Keratinocyte (primary cell): Measurements from ENCODE around the gene PRKN. TPM values are rescaled to one million over a fixed set of nuclear protein-coding genes. Genes with fewer than 3 reads are reported as not detected.

Experiments
- DNase-seq: peaks from one replicate; pipeline ENCODE4 v3.0.0-alpha.2; 2011; ENCODE audit warnings: low read depth, missing footprints, low spot score
- FAIRE-seq: peaks from 2 replicates; lab custom pipeline; 2011; peaks lifted over from hg19 to GRCh38; lab: Jason Lieb, UNC
- H2AFZ ChIP-seq: 2 replicates; pipeline ENCODE4 v1.6.0; 2012; ENCODE audit warnings: low read length, control low read depth, inconsistent platforms; ENCODE audit not compliant: control insufficient read depth
- H3K27ac ChIP-seq: 2 replicates; pipeline ENCODE4 v1.5.1; 2011; ENCODE audit warnings: low read length; ENCODE audit not compliant: control insufficient read depth, insufficient read depth
- H3K27me3 ChIP-seq: 3 replicates; pipeline ENCODE4 v1.6.0; 2011; ENCODE audit warnings: low read length; ENCODE audit not compliant: control insufficient read depth, insufficient read depth; ENCODE audit errors: extremely low read depth
- H3K36me3 ChIP-seq, 2 experiments: 2 replicates in 1 of 2; 3 replicates in 1 of 2; pipeline ENCODE4 v1.5.1; 2011; ENCODE audit warnings: low read length in 2 of 2, mild to moderate bottlenecking in 1 of 2; ENCODE audit not compliant: control insufficient read depth in 2 of 2, insufficient read depth in 2 of 2; ENCODE audit errors: extremely low read depth in 1 of 2
- H3K4me1 ChIP-seq: 3 replicates; pipeline ENCODE4 v1.5.1; 2011; ENCODE audit warnings: low read length; ENCODE audit not compliant: control insufficient read depth, insufficient read depth; ENCODE audit errors: extremely low read depth
- H3K4me2 ChIP-seq: 3 replicates; pipeline ENCODE4 v1.6.0; 2011; ENCODE audit warnings: low read depth, low read length; ENCODE audit not compliant: control insufficient read depth, insufficient read depth; ENCODE audit errors: extremely low read depth
- H3K4me3 ChIP-seq, 3 experiments: fragments of 200-600 bp in 1 of 3; sonication (generic) in 1 of 3; 2 replicates in 2 of 3; 3 replicates in 1 of 3; pipeline ENCODE4 v1.5.1; 2011 to 2016; ENCODE audit warnings: low read length in 3 of 3, mild to moderate bottlenecking in 3 of 3, control low read depth in 2 of 3, inconsistent platforms in 1 of 3, low read depth in 1 of 3, mixed read lengths in 1 of 3, mixed run types in 1 of 3, moderate library complexity in 1 of 3; ENCODE audit not compliant: control insufficient read depth in 2 of 3, insufficient read depth in 2 of 3; ENCODE audit errors: extremely low read depth in 1 of 3
- H3K79me2 ChIP-seq: 2 replicates; pipeline ENCODE4 v1.6.0; 2012; ENCODE audit warnings: low read length; ENCODE audit not compliant: control insufficient read depth, insufficient read depth
- H3K9ac ChIP-seq: 3 replicates; pipeline ENCODE4 v1.6.0; 2011; ENCODE audit warnings: low read length; ENCODE audit not compliant: control insufficient read depth, insufficient read depth; ENCODE audit errors: extremely low read depth
- H3K9me1 ChIP-seq: 3 replicates; pipeline ENCODE4 v1.6.0; 2011; ENCODE audit warnings: low read length; ENCODE audit not compliant: control insufficient read depth, insufficient read depth; ENCODE audit errors: extremely low read depth
- H3K9me3 ChIP-seq: 2 replicates; pipeline ENCODE4 v1.5.1; 2012; ENCODE audit warnings: low read depth, low read length; ENCODE audit not compliant: control insufficient read depth
- H4K20me1 ChIP-seq: 3 replicates; pipeline ENCODE4 v1.6.0; 2011; ENCODE audit warnings: low read length; ENCODE audit not compliant: control insufficient read depth, insufficient read depth; ENCODE audit errors: extremely low read depth
- EZH2 ChIP-seq: IDR thresholded peaks from one replicate; pipeline ENCODE4 v1.6.1; 2012; ENCODE audit warnings: inconsistent platforms, mild to moderate bottlenecking, low read length, moderate library complexity
- dilution Hi-C: fragments of 300-500 bp; cut with MboI; formaldehyde crosslinking; loops from one replicate; pipeline ENCODE4 v1.7.0; 2020; ENCODE audit warnings: low sequenced_read_pairs; ENCODE audit not compliant: extremely low pct_ligation_motif_present
- polyA plus RNA-seq, 5 experiments: library from polyadenylated mRNA; depleted of rRNA in 3 of 5; stranded (reverse) in 3 of 5; stranded (forward) in 1 of 5; unstranded in 1 of 5; fragments of >200 nt; gene quantifications; 1 replicate in 1 of 5; 2 replicates in 3 of 5; 3 replicates in 1 of 5; pipeline versions ENCODE4 v1.2.1 to v1.2.3, GENCODE V29; 2011 to 2012; ENCODE audit warnings: missing spikeins in 2 of 5, low read depth in 1 of 5, low replicate concordance in 1 of 5
- TF ChIP-seq, protein P1 (sequence below), 3 experiments: IDR thresholded peaks in 1 of 3; conservative IDR thresholded peaks in 1 of 3; optimal IDR thresholded peaks in 1 of 3; 2 replicates in 2 of 3; 3 replicates in 1 of 3; pipeline versions ENCODE3 to v1.5.1; 2011; ENCODE audit warnings: low read length in 3 of 3, mild to moderate bottlenecking in 3 of 3, moderate library complexity in 2 of 3, control low read depth in 1 of 3, inconsistent platforms in 1 of 3; ENCODE audit not compliant: insufficient read depth in 2 of 3; ENCODE audit errors: extremely low read depth in 1 of 3

Gene PRKN
- polyA plus RNA-seq, 1 donor (not counting 4 experiments of a cell fraction or from before 2014, with no cell fraction given), result 0.67 TPM

DNA sequence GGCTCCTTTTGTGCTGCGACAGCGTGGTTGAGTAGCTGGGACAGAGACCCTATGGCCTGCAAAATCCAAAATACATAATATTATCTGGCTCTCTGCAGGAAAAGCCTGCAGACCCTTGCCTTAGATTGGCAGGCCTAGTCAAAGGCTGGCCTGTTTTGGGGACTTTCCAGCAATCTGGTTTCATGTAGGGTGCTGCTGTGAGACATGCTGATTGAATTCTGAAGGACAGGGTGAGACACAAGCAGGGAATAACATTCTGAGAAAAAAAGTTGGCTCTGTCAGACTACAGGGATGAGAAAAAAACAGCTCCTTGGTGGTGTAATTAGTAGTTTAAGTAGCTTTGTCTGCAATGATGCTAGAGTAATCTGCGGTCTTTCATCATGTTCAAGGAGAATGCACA, 1051.0 kb downstream of the PRKN start:
- no peaks in the 10 kb centered on the region for H3K4me1 ChIP-seq
- H3K9me3 ChIP-seq, result no peaks in the 10 kb centered on the region
- no peak for TF ChIP-seq EZH2
- TF ChIP-seq, protein P1, sequence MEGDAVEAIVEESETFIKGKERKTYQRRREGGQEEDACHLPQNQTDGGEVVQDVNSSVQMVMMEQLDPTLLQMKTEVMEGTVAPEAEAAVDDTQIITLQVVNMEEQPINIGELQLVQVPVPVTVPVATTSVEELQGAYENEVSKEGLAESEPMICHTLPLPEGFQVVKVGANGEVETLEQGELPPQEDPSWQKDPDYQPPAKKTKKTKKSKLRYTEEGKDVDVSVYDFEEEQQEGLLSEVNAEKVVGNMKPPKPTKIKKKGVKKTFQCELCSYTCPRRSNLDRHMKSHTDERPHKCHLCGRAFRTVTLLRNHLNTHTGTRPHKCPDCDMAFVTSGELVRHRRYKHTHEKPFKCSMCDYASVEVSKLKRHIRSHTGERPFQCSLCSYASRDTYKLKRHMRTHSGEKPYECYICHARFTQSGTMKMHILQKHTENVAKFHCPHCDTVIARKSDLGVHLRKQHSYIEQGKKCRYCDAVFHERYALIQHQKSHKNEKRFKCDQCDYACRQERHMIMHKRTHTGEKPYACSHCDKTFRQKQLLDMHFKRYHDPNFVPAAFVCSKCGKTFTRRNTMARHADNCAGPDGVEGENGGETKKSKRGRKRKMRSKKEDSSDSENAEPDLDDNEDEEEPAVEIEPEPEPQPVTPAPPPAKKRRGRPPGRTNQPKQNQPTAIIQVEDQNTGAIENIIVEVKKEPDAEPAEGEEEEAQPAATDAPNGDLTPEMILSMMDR (optimal IDR thresholded peaks at IDR 0.05 in 1 of 3, IDR thresholded peaks at IDR 0.05 in 1 of 3, conservative IDR thresholded peaks at IDR 0.05 in 1 of 3; ENCODE audit: extremely low read depth in 1 of 3, insufficient read depth in 2 of 3, low read length in 3 of 3), result no peak
- no peaks in the 10 kb centered on the region for H3K9me1 ChIP-seq
- H3K27me3 ChIP-seq, result no peaks in the 10 kb centered on the region
- H3K4me2 ChIP-seq, result no peak overlapping the region
- DNase-seq (no peak), FAIRE-seq (no peak)
- no peak overlapping the region for H3K4me3 ChIP-seq
- no peaks in the 10 kb centered on the region for H3K36me3 ChIP-seq
- H3K27ac ChIP-seq, result no peak overlapping the region
- no peaks in the 10 kb centered on the region for H4K20me1 ChIP-seq
- H3K9ac ChIP-seq, result no peak overlapping the region
- no peaks in the 10 kb centered on the region for H3K79me2 ChIP-seq
- no peak overlapping the region for H2AFZ ChIP-seq
- dilution Hi-C loops, result no loop called here

DNA sequence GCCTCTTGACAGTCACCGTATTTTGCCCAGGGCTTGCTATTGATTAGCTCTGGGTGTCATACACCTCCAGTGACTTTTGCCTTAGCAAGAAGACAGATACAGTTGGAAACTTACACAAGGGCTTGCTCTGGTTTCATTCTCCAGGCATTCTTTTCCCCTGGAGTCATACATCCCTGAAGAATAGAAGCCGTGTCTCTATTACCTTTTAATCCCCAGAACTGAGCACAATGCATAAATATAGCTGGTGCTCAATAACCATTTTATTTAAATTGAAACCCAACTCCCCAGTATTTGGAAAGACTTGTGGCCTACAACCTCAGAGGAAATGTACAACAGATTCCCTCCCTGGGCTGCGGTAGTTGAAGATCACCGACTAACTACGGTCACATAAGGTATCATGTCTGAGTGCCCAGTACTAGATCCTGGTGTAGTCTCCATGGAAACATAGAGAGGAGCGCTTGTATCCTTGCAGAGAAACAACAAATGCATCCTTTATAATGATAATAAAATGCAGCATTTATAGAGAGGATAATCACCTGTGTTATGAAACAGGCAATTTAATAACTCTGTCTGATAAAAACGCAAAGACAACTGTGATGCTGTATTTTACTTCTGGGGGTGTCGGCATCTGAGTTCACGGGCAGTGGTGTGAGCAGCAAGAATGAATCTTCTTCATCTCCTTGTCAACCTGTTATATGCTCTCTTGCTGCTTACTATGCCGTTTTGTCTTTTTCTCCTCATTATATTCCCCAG, 1052.5 kb downstream of the PRKN start:
- no peaks in the 10 kb centered on the region for H3K79me2 ChIP-seq
- no peak overlapping the region for H3K27ac ChIP-seq
- FAIRE-seq (no peak), DNase-seq (no peak)
- no peaks in the 10 kb centered on the region for H3K9me1 ChIP-seq
- no peaks in the 10 kb centered on the region for H3K36me3 ChIP-seq
- H3K9ac ChIP-seq, result no peak overlapping the region
- H2AFZ ChIP-seq, result no peak overlapping the region
- H3K27me3 ChIP-seq, result no peaks in the 10 kb centered on the region
- dilution Hi-C loops, result no loop called here
- no peak overlapping the region for H3K4me3 ChIP-seq
- no peaks in the 10 kb centered on the region for H3K4me1 ChIP-seq
- no peak for TF ChIP-seq EZH2
- TF ChIP-seq, protein P1 (optimal IDR thresholded peaks at IDR 0.05 in 1 of 3, IDR thresholded peaks at IDR 0.05 in 1 of 3, conservative IDR thresholded peaks at IDR 0.05 in 1 of 3; ENCODE audit: extremely low read depth in 1 of 3, insufficient read depth in 2 of 3, low read length in 3 of 3), result no peak
- no peak overlapping the region for H3K4me2 ChIP-seq
- H3K9me3 ChIP-seq, result no peaks in the 10 kb centered on the region
- H4K20me1 ChIP-seq, result no peaks in the 10 kb centered on the region
